GM12878 (cell line): ENCODE results near the gene ZFP28. TPM values are rescaled to one million over a fixed set of nuclear protein-coding genes. Genes with fewer than 3 reads are reported as not detected.

ENCODE experiments used
- ATAC-seq: fragments of 200-7000 bp; cut with Tn5 transposase; 3 replicates; pipeline ENCODE4 v1.9.1; 2020; ENCODE audit warnings: mild to moderate bottlenecking, moderate library complexity
- BruUV-seq: library from RNA; stranded (reverse); fragments of 400-500 nt; replicated peaks from 2 replicates; lab custom pipeline; 2021; lab: Mats Ljungman, UMichigan
- CTCF ChIA-PET: fragments of 300-600 bp; sonication (Branson Sonifier 250); formaldehyde crosslinking; extraction: SDS; loops from one replicate; lab custom pipeline; 2021; ENCODE audit warnings: inconsistent platforms; lab: Yijun Ruan, JAX
- POLR2A ChIA-PET: fragments of 350-600 bp; formaldehyde crosslinking; extraction: SDS; loops from one replicate; lab custom pipeline; 2021; ENCODE audit warnings: inconsistent platforms; lab: Charles Lee
- RAD21 ChIA-PET: fragments of 300-600 bp; sonication (Branson Sonifier 250); formaldehyde crosslinking; loops from one replicate; lab custom pipeline; 2023; ENCODE audit warnings: antibody characterized with exemption; ENCODE audit not compliant: unreplicated experiment; lab: Charles Lee
- SMC1A ChIA-PET: fragments of 300-600 bp; sonication (Branson Sonifier 250); formaldehyde crosslinking; loops from one replicate; lab custom pipeline; 2023; ENCODE audit not compliant: unreplicated experiment, uncharacterized antibody; lab: Charles Lee
- DNase-seq: peaks from one replicate; pipeline ENCODE4 v3.0.0-alpha.2; 2011; ENCODE audit warnings: low read depth, low spot score
- FAIRE-seq: peaks from 3 replicates; lab custom pipeline; 2011; peaks lifted over from hg19 to GRCh38; lab: Jason Lieb, UNC
- H2AFZ ChIP-seq: 2 replicates; pipeline ENCODE4 v1.6.0; 2011; ENCODE audit warnings: low read depth, low read length, control low read depth; ENCODE audit not compliant: control insufficient read depth
- H3K27ac ChIP-seq: 2 replicates; pipeline ENCODE4 v1.5.1; 2011; ENCODE audit warnings: control low read depth; ENCODE audit not compliant: control insufficient read depth, insufficient read depth
- H3K27me3 ChIP-seq, 2 experiments: replicated peaks in 1 of 2; 2 replicates each; pipeline versions ENCODE4 v1.6.0 to v1.6.1; 2011; ENCODE audit warnings: low read length in 1 of 2; ENCODE audit not compliant: control insufficient read depth in 2 of 2, insufficient read depth in 2 of 2
- H3K36me3 ChIP-seq, 2 experiments: 2 replicates each; pipeline ENCODE4 v1.5.1; 2011; ENCODE audit warnings: low read length in 1 of 2; ENCODE audit not compliant: control insufficient read depth in 2 of 2, insufficient read depth in 2 of 2
- H3K4me1 ChIP-seq: 2 replicates; pipeline ENCODE4 v1.6.1; 2011; ENCODE audit warnings: mild to moderate bottlenecking, low read length, moderate library complexity, mixed read lengths; ENCODE audit not compliant: control insufficient read depth, insufficient read depth
- H3K4me2 ChIP-seq: 2 replicates; pipeline ENCODE4 v1.6.0; 2011; ENCODE audit warnings: control low read depth; ENCODE audit not compliant: control insufficient read depth, insufficient read depth
- H3K4me3 ChIP-seq: fragments of 200-600 bp; sonication (generic); 2 replicates; pipeline ENCODE4 v1.5.1; 2016
- H3K79me2 ChIP-seq: 2 replicates; pipeline ENCODE4 v1.6.0; 2011; ENCODE audit warnings: low read length; ENCODE audit not compliant: control insufficient read depth, insufficient read depth
- H3K9ac ChIP-seq: 2 replicates; pipeline ENCODE4 v1.8.0; 2011; ENCODE audit warnings: low read length, control low read depth, mixed read lengths; ENCODE audit not compliant: control insufficient read depth, insufficient read depth
- H3K9me3 ChIP-seq: replicated peaks from 3 replicates; pipeline ENCODE4 v1.5.1; 2011; ENCODE audit warnings: mild to moderate bottlenecking, low read length; ENCODE audit not compliant: control insufficient read depth, insufficient read depth
- H4K20me1 ChIP-seq: 2 replicates; pipeline ENCODE4 v1.6.0; 2011; ENCODE audit not compliant: control insufficient read depth, insufficient read depth
- CBX3 ChIP-seq: fragments of 200-600 bp; sonication (generic); IDR thresholded peaks from 2 replicates; pipeline ENCODE4 v1.6.1; 2016; ENCODE audit warnings: low read depth, borderline replicate concordance
- EGR1 ChIP-seq, 2 experiments: IDR thresholded peaks; 1 replicate in 1 of 2; 2 replicates in 1 of 2; pipeline ENCODE4 v1.6.1; 2011 to 2012; ENCODE audit warnings: low read depth in 2 of 2, low read length in 2 of 2, borderline replicate concordance in 1 of 2, mild to moderate bottlenecking in 1 of 2, moderate library complexity in 1 of 2
- GABPA ChIP-seq: IDR thresholded peaks from 2 replicates; pipeline ENCODE4 v1.6.1; 2014; ENCODE audit warnings: antibody characterized with exemption, low read depth, mild to moderate bottlenecking, inconsistent platforms
- HDAC6 ChIP-seq: fragments of 200-600 bp; sonication (generic); IDR thresholded peaks from one replicate; pipeline ENCODE4 v1.8.0; 2017; ENCODE audit warnings: antibody characterized with exemption; ENCODE audit not compliant: unreplicated experiment
- MAX ChIP-seq: IDR thresholded peaks from 2 replicates; pipeline ENCODE4 v1.6.1; 2012; ENCODE audit warnings: low read depth, low read length, improper control_type of control experiment
- MTA3 ChIP-seq: IDR thresholded peaks from 2 replicates; pipeline ENCODE4 v1.6.1; 2012; ENCODE audit warnings: low read length, inconsistent platforms, borderline replicate concordance
- NR2C1 ChIP-seq: fragments of 450-650 bp; IDR thresholded peaks from 2 replicates; pipeline ENCODE4 v1.6.1; 2017; ENCODE audit warnings: antibody characterized with exemption, mild to moderate bottlenecking, moderate library complexity
- SIX5 ChIP-seq: IDR thresholded peaks from 2 replicates; pipeline ENCODE4 v1.6.1; 2011; ENCODE audit warnings: mild to moderate bottlenecking, low read depth, low read length, moderate library complexity; ENCODE audit not compliant: severe bottlenecking
- SRF ChIP-seq, 2 experiments: IDR thresholded peaks; 2 replicates each; pipeline ENCODE4 v1.6.1; 2011; ENCODE audit warnings: low read depth in 2 of 2, low read length in 2 of 2, mild to moderate bottlenecking in 1 of 2, moderate library complexity in 1 of 2
- ZBTB11 ChIP-seq: fragments of 450-650 bp; formaldehyde crosslinking; IDR thresholded peaks from 2 replicates; pipeline ENCODE4 v1.5.0; 2022; ENCODE audit warnings: mild to moderate bottlenecking, missing genetic modification characterization
- ZNF207 ChIP-seq: fragments of 450-650 bp; IDR thresholded peaks from 2 replicates; pipeline ENCODE4 v1.6.1; 2014; ENCODE audit warnings: antibody characterized with exemption, mild to moderate bottlenecking, borderline replicate concordance
- ZSCAN29 ChIP-seq: fragments of 450-650 bp; IDR thresholded peaks from 2 replicates; pipeline ENCODE4 v1.6.1; 2017; ENCODE audit warnings: mild to moderate bottlenecking, moderate library complexity
- WGBS: methylation state at CpG from one replicate; pipeline ENCODE4 v1.1.6; 2016; ENCODE audit warnings: low lambda C conversion rate; ENCODE audit not compliant: insufficient replicate concordance, insufficient coverage; ENCODE audit errors: missing lambda C conversion rate; 5-methylcytosine and 5-hydroxymethylcytosine counted together
- in situ Hi-C: fragments of 300-500 bp; cut with MboI; formaldehyde crosslinking; loops from 9 replicates; pipeline ENCODE4 v1.14.3; 2018; ENCODE audit warnings: mixed read lengths
- intact Hi-C: fragments of 100-400 bp; cut with micrococcal nuclease; formaldehyde crosslinking; loops from one replicate; pipeline ENCODE4 v1.14.2; 2022; ENCODE audit not compliant: unreplicated experiment
- polyA plus RNA-seq, 11 experiments: library from polyadenylated mRNA; depleted of rRNA in 4 of 11; unstranded in 6 of 11; stranded (reverse) in 5 of 11; fragments of >200 nt; fragmentation: Nextera tagmentation in 4 of 11; fragmentation: Illumina TruSeq in 1 of 11; extraction: Ambion mirVana in 4 of 11; extraction: Trizol in 1 of 11; gene quantifications; 1 replicate in 1 of 11; 2 replicates in 10 of 11; pipeline versions ENCODE4 v1.2.1 to v1.2.3, GENCODE V29; 2011 to 2016; ENCODE audit warnings: inconsistent platforms in 2 of 11, missing spikeins in 2 of 11, low read depth in 1 of 11
- total RNA-seq, 4 experiments: library from RNA; depleted of rRNA in 3 of 4; stranded (reverse); fragments of >200 nt in 3 of 4; fragmentation: Illumina TruSeq in 1 of 4; extraction: Trizol in 1 of 4; gene quantifications; 2 replicates each; pipeline versions ENCODE4 v1.2.1 to v1.2.3, GENCODE V29; 2013 to 2021

Gene ZFP28
- total and polyA plus RNA-seq, 10 of the 15 experiments (the other 5 are each of a cell fraction or from before 2014, with no cell fraction given): 0.01 to 0.13 (median 0.05) TPM; not detected in 2

- Histone ChIP-seq H3K4me2 (no peak overlapping the region), H3K9ac (no peak overlapping the region), H3K4me1 (no peaks in the 10 kb centered on the region; the same call in 1 of the 2 replicates), H3K36me3 (no peaks in the 10 kb centered on the region), H3K27ac (no peak overlapping the region), H3K79me2 (peaks cover 2% of the 10 kb centered on the region; the same call in 1 of the 2 replicates), H4K20me1 (no peaks in the 10 kb centered on the region), H3K9me3 (peaks cover 3% of the 10 kb centered on the region; the same call in 2 of the 3 replicates), H3K4me3 (no peak overlapping the region), H3K27me3 (no peaks in the 10 kb centered on the region), H2AFZ (no peak overlapping the region)
- ChIA-PET RAD21 (no interaction called here), POLR2A (no interaction called here), SMC1A (no interaction called here), CTCF (no interaction called here)
- no TSS peak for BruUV-seq
- ATAC-seq: no peak
- DNase-seq: no peak
- intact Hi-C loops (no loop called here), in situ Hi-C loops (no loop called here)
- no peak for TF ChIP-seq ZNF207
- TF ChIP-seq CBX3: no peak
- no peak for TF ChIP-seq HDAC6
- TF ChIP-seq EGR1 (IDR thresholded peaks at IDR 0.05; ENCODE audit: borderline replicate concordance in 1 of 2, low read depth in 2 of 2, low read length in 2 of 2): no peak
- TF ChIP-seq ZSCAN29: no peak
- TF ChIP-seq MTA3: no peak
- FAIRE-seq: no peak
- WGBS: 81% methylated on average over 4 of the region's 4 CpGs
Observed at GRCh38 chr19:56596676-56597075, 57.9 kb downstream of the ZFP28 start.

- Histone ChIP-seq H3K27ac (no peak overlapping the region), H3K4me3 (no peak overlapping the region), H3K27me3 (no peaks in the 10 kb centered on the region), H3K36me3 (no peaks in the 10 kb centered on the region), H3K79me2 (peaks cover 2% of the 10 kb centered on the region; the same call in 1 of the 2 replicates), H4K20me1 (no peaks in the 10 kb centered on the region), H3K9ac (no peak overlapping the region), H3K4me2 (no peak overlapping the region), H3K9me3 (peaks cover 3% of the 10 kb centered on the region; the same call in 2 of the 3 replicates), H2AFZ (no peak overlapping the region), H3K4me1 (no peaks in the 10 kb centered on the region; the same call in 1 of the 2 replicates)
- POLR2A ChIA-PET: no interaction called here
- in situ Hi-C loops: no loop called here
- CTCF ChIA-PET: no interaction called here
- FAIRE-seq: no peak
- RAD21 ChIA-PET: no interaction called here
- WGBS: 88% methylated on average over 4 of the region's 4 CpGs
- SMC1A ChIA-PET: no interaction called here
- intact Hi-C loops: no loop called here
- no peak for DNase-seq
- no peak for ATAC-seq
- no TSS peak for BruUV-seq
- TF ChIP-seq SIX5 (no peak), ZBTB11 (no peak), MAX (no peak), NR2C1 (no peak), GABPA (no peak), SRF (IDR thresholded peaks at IDR 0.05; ENCODE audit: low read depth in 2 of 2, low read length in 2 of 2) (no peak)
Observed at GRCh38 chr19:56597696-56598095, 58.9 kb downstream of the ZFP28 start.
